Prostate gland (tissue), 2 donors: Measurements from ENCODE around the gene EFCAB10. TPM values are rescaled to one million over a fixed set of nuclear protein-coding genes. Genes with fewer than 3 reads are reported as not detected.
"Not testable (repeated sequence)": the region's sequence is repeated elsewhere in the genome, so short reads cannot be mapped to it uniquely, and the experiment has no call there.

Experiments used
- DNase-seq: peaks from one replicate; pipeline ENCODE4 v3.0.0-alpha.2; 2019; ENCODE audit warnings: low spot score
- H3K27ac ChIP-seq, 2 donors: fragments of 200-600 bp; sonication (generic); 2 replicates each; pipeline ENCODE4 v1.5.1; 2017 to 2019
- H3K27me3 ChIP-seq: fragments of 200-600 bp; sonication (generic); replicated peaks from 2 replicates; pipeline ENCODE4 v1.5.1; 2019; ENCODE audit not compliant: insufficient read depth
- H3K36me3 ChIP-seq, 2 donors: fragments of 200-600 bp; sonication (generic); 1 replicate in 1 of 2; 2 replicates in 1 of 2; pipeline versions ENCODE4 v1.5.1 to v1.8.1; 2017 to 2019
- H3K4me1 ChIP-seq: fragments of 200-600 bp; sonication (generic); replicated peaks from 2 replicates; pipeline ENCODE4 v1.5.1; 2019
- H3K4me3 ChIP-seq, 2 donors: fragments of 200-600 bp; sonication (generic); 2 replicates each; pipeline ENCODE4 v1.5.1; 2017 to 2019
- H3K9me3 ChIP-seq: fragments of 200-600 bp; sonication (generic); 2 replicates; pipeline ENCODE4 v1.5.1; 2017
- CTCF ChIP-seq, 4 experiments: fragments of 200-600 bp in 2 of 4; fragments of 450-650 bp in 2 of 4; sonication (generic) in 2 of 4; IDR thresholded peaks; 1 replicate in 3 of 4; 2 replicates in 1 of 4; pipeline ENCODE4 v1.5.1; 2016 to 2019; ENCODE audit warnings: antibody characterized with exemption in 4 of 4, mild to moderate bottlenecking in 2 of 4, moderate library complexity in 2 of 4
- POLR2A ChIP-seq: fragments of 450-650 bp; IDR thresholded peaks from one replicate; pipeline ENCODE4 v1.6.1; 2016; ENCODE audit warnings: antibody characterized with exemption, mild to moderate bottlenecking
- POLR2AphosphoS5 ChIP-seq: sonication (generic); formaldehyde crosslinking; IDR thresholded peaks from one replicate; pipeline ENCODE4 v1.6.1; 2017; ENCODE audit warnings: antibody characterized with exemption
- WGBS: methylation state at CpG from one replicate; pipeline ENCODE4 v1.1.5; 2018; 5-methylcytosine and 5-hydroxymethylcytosine counted together
- intact Hi-C: fragments of 100-400 bp; cut with DNase I; formaldehyde crosslinking; loops from one replicate; pipeline ENCODE4 v1.14.2; 2022
- total RNA-seq, 2 donors: library from RNA; depleted of rRNA; stranded (reverse); fragments of >200 nt; gene quantifications; one replicate each; pipeline ENCODE4 v1.1.0, GENCODE V29; 2016

Gene EFCAB10
- total RNA-seq, 2 donors from 2014 or later, result 6.4 TPM; not detected in 1

- no peak overlapping the region for H3K27ac ChIP-seq
- TF ChIP-seq CTCF (IDR thresholded peaks at IDR 0.05), result no peak
- TF ChIP-seq POLR2AphosphoS5, result no peak
- no peak for TF ChIP-seq POLR2A
- no peaks in the 10 kb centered on the region for H3K27me3 ChIP-seq
- intact Hi-C loops, result no loop called here
- no peaks in the 10 kb centered on the region for H3K9me3 ChIP-seq
- DNase-seq, result no peak
- peaks cover 8% of the 10 kb centered on the region for H3K4me1 ChIP-seq
- H3K36me3 ChIP-seq, result no peaks in the 10 kb centered on the region
- H3K4me3 ChIP-seq, result no peak overlapping the region
- 92% methylated on average over 10 of the region's 10 CpGs for WGBS
Observed at GRCh38 chr7:105530126-105530525, 51.2 kb downstream of the EFCAB10 start.

GRCh38 chr7:105527737-105528136, 53.6 kb downstream of the EFCAB10 start:
- H3K4me3 ChIP-seq, H3K4me1 ChIP-seq, H3K9me3 ChIP-seq, H3K27ac ChIP-seq, intact Hi-C loops, H3K36me3 ChIP-seq, DNase-seq, H3K27me3 ChIP-seq: not testable (repeated sequence)
- WGBS, result 85% methylated on average over 5 of the region's 5 CpGs

GRCh38 chr7:105524840-105525239, 56.5 kb downstream of the EFCAB10 start:
- Histone ChIP-seq H3K4me3 (no peak overlapping the region), H3K27ac (no peak overlapping the region), H3K27me3 (no peaks in the 10 kb centered on the region), H3K9me3 (no peaks in the 10 kb centered on the region), H3K4me1 (peaks cover 4% of the 10 kb centered on the region), H3K36me3 (no peaks in the 10 kb centered on the region)
- DNase-seq, result no peak
- intact Hi-C loops, result no loop called here
- TF ChIP-seq POLR2AphosphoS5, result no peak
- TF ChIP-seq POLR2A, result no peak
- no peak for TF ChIP-seq CTCF (IDR thresholded peaks at IDR 0.05)
- 78% methylated on average over 4 of the region's 4 CpGs for WGBS

- H3K27me3 ChIP-seq, H3K9me3 ChIP-seq, intact Hi-C loops, H3K36me3 ChIP-seq, H3K27ac ChIP-seq, H3K4me3 ChIP-seq, DNase-seq, H3K4me1 ChIP-seq: not testable (repeated sequence)
- 87% methylated on average over 11 of the region's 11 CpGs for WGBS
Observed at GRCh38 chr7:105524423-105524822, 56.9 kb downstream of the EFCAB10 start.

GRCh38 chr7:105521717-105522463, 59.4 kb downstream of the EFCAB10 start, which contains the start of gene PUS7:
PUS7 (minus strand) TSS chr7:105522271; CDS start chr7:105508512, 13,759 bp downstream.
- WGBS, result under 1% methylated on average over 16 of the region's 96 CpGs
- peak within 1 kb of the TSS; percentile 76 to 88 for H3K27ac ChIP-seq
- peaks cover 4% of the 10 kb centered on the region for H3K4me1 ChIP-seq
- no peaks in the 10 kb centered on the region for H3K36me3 ChIP-seq
- peak within 1 kb of the TSS; percentile 56 to 71 for H3K4me3 ChIP-seq
- no peaks in the 10 kb centered on the region for H3K27me3 ChIP-seq
- intact Hi-C loops, result no loop called here
- TF ChIP-seq POLR2AphosphoS5 (peak; percentile 43), CTCF (IDR thresholded peaks at IDR 0.05) (no peak), POLR2A (peak; percentile 64)
- DNase-seq, result peak; percentile 84
- no peaks in the 10 kb centered on the region for H3K9me3 ChIP-seq
